Measurements from ENCODE around the gene PCDHA4.

GRCh38 chr5:140823475-140823874 is 16.6 kb downstream of the PCDHA4 start:
- TF ChIP-seq, protein P1, sequence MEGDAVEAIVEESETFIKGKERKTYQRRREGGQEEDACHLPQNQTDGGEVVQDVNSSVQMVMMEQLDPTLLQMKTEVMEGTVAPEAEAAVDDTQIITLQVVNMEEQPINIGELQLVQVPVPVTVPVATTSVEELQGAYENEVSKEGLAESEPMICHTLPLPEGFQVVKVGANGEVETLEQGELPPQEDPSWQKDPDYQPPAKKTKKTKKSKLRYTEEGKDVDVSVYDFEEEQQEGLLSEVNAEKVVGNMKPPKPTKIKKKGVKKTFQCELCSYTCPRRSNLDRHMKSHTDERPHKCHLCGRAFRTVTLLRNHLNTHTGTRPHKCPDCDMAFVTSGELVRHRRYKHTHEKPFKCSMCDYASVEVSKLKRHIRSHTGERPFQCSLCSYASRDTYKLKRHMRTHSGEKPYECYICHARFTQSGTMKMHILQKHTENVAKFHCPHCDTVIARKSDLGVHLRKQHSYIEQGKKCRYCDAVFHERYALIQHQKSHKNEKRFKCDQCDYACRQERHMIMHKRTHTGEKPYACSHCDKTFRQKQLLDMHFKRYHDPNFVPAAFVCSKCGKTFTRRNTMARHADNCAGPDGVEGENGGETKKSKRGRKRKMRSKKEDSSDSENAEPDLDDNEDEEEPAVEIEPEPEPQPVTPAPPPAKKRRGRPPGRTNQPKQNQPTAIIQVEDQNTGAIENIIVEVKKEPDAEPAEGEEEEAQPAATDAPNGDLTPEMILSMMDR (conservative IDR thresholded peaks at IDR 0.05; ENCODE audit: low read depth, low read length) = no peak
- no peak for TF ChIP-seq EZH2phosphoT487 (IDR thresholded peaks at IDR 0.05; ENCODE audit: borderline replicate concordance, low read length)

Measured in PC-3 (cell line).